ENCODE results near the gene NUP155.
A peak's percentile ranks its signal among the peaks of the same experiment; 100 is the strongest.
"Not testable (repeated sequence)": the region's sequence is repeated elsewhere in the genome, so short reads cannot be mapped to it uniquely, and the experiment has no call there.

The NUP155 gene

GRCh38 chr5:37370864-37371726 lies at the start of gene NUP155:
Gene NUP155, minus strand, starts transcription at chr5:37371106. Its CDS starts 129 bp downstream, at chr5:37370977.
- DNase-seq (ENCODE audit: low read depth in 2 of 2), result peak; percentile 86 to 87

DNA sequence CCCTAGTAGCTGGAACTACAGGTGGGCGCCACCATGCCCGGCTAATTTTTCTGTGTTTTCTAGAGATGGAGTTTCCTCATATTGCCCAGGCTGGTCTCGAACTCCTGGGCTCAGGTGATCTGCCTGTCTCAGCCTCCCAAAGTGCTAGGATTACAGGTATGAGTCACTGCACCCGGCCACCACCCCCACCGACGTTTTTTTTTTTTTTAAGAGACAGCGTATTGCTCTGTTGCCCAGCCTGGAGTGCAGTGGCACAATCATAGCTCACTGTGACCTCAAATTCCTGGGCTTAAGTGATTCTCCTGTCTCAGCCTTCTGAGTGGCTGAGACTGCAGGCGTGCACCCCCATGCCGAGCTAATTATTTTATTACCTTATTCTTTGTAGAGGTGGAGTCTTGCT lies 46.4 kb upstream of the NUP155 start:
- no peak for DNase-seq (ENCODE audit: low read depth in 2 of 2)

GRCh38 chr5:37415456-37415855 lies 44.5 kb upstream of the NUP155 start:
- not testable (repeated sequence) for DNase-seq (ENCODE audit: low read depth in 2 of 2)

GRCh38 chr5:37412515-37412914 lies 41.6 kb upstream of the NUP155 start:
- DNase-seq (ENCODE audit: low read depth in 2 of 2), result no peak

- no peak for DNase-seq (ENCODE audit: low read depth in 2 of 2)
Observed at GRCh38 chr5:37400501-37400900, 29.6 kb upstream of the NUP155 start.

- DNase-seq (ENCODE audit: low read depth in 2 of 2), result no peak
Observed at GRCh38 chr5:37396352-37396751, 25.4 kb upstream of the NUP155 start.

DNA sequence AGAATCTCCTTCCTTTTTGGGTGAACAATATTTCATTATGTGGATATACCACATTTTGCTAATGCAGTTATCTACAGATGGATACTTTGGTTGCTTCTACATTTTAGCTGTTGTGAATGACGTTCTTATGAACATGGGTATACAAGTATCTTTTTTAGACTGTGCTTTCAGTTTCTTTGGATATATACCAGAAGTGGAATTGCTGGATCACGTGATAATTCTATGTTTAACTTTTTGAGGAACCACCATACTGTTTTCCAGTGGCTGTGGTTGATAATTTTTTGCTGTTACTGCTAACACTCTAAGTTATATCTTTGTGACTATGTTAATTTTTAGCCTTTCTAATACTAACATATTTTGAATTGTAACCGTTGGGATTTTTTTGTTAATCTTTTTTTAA lies 20.7 kb upstream of the NUP155 start:
- DNase-seq (ENCODE audit: low read depth in 2 of 2), result no peak

DNA sequence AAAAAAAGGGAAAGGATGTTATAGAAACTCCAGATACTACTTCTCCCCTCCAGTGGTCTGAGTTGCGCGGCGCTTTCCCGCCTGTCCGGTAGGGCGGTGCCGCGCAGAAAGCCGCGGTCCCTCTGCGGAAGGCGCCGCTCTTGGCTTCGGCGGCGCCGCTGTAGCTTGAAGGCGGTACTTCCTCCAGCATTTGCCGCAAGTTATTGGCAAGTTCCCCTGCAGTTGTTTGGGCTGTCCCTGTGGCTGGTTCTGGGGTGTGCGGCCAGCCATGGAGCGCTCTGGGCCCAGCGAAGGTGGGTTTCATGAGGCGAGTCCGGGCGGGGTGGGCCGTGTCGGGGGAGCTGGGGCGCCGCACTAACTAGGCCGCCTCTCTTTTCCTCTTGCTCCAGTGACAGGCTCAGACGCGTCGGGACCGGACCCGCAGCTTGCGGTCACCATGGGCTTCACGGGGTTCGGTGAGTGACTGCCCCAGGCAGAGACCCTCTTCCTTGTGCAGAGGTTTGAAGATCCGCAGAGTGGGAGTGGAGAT lies 8.3 kb upstream of the NUP155 start, which contains the start of gene WDR70:
WDR70 (plus strand) TSS at position 219 of the 529 bp plus-strand sequence; CDS start at position 269, 50 bp downstream.
- DNase-seq (ENCODE audit: low read depth in 2 of 2), result peak; percentile 71 to 75

- DNase-seq (ENCODE audit: low read depth in 2 of 2), result not testable (repeated sequence)
Observed at GRCh38 chr5:37378066-37378465, 7.2 kb upstream of the NUP155 start.

- no peak for DNase-seq (ENCODE audit: low read depth in 2 of 2)
Observed at GRCh38 chr5:37375091-37375490, 4.2 kb upstream of the NUP155 start.

DNA sequence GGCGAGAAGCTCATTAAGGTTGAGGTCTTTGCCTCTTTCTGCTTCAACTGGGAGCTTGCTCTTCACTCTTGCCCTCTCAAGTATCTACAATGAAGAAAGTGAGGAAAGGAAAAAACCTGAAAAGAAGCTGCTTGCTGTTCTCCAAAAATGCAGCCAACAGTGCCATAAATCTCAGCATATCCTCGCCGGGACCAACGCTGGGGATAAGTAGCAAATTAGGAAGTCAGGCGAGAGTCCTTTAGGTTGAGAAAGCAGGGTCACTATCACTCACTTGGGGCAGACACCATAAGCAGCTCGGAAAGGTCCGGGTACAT lies 399 bp downstream of the NUP155 start:
- no peak for DNase-seq (ENCODE audit: low read depth in 2 of 2)

GRCh38 chr5:37355161-37355560 lies 15.7 kb downstream of the NUP155 start:
- no peak for DNase-seq (ENCODE audit: low read depth in 2 of 2)

DNA sequence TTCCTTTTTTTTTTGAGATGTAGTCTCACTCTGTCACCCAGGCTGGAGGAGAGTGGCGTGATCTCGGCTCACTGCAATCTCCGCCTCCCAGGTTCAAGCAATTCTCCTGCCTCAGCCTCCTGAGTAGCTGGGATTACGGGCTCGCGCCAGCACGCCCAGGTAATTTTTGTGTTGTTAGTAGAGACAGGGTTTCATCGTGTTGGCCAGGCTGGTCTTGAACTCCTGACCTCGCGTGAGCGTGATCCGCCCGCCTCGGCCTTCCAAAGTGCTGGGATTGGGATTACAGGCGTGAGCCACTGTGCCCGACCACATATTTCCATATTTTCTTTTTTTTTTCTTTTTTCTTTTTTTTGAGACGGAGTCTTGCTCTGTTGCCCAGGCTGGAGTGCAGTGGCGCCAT lies 28.2 kb downstream of the NUP155 start:
- not testable (repeated sequence) for DNase-seq (ENCODE audit: low read depth in 2 of 2)

- DNase-seq (ENCODE audit: low read depth in 2 of 2), result not testable (repeated sequence)
Observed at GRCh38 chr5:37334754-37335153, 36.2 kb downstream of the NUP155 start.

DNA sequence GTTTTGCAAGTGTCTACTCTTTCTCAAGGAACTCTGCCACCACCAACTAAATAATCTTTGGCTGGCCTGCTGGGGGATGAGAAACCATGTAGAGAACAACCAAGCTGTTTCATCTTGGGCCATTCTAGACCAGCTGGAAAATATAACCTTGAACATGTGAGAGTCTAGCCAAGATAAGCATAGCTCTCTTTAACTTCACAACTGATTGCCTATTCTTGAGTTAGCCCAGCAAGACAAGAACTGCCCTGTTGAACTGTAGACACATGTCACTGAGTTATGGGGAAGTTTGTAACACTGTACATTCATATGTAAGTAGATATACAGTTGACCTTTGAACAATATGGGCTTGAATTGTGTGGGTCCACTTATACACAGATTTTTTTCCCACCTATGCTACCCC lies 44.4 kb downstream of the NUP155 start:
- no peak for DNase-seq (ENCODE audit: low read depth in 2 of 2)

DNA sequence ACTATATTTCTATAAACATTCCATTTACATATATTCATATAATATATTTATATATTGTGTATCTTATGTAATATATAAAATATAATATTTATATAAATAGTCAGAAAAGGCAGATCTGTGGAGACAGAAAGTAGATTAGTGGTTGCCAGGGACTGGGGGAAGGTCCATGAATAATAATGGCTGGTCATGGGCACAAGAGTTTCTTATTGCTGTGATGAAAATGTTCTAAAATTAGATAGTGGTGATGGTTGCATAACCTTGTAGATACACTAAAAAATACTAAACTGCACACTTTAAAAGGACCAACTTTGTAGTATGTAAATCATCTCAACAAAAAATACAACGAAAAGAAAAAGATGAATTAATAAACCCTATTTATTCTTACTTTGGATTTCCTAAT lies 47.3 kb downstream of the NUP155 start:
- no peak for DNase-seq (ENCODE audit: low read depth in 2 of 2)

- DNase-seq (ENCODE audit: low read depth in 2 of 2), result no peak
Observed at GRCh38 chr5:37319037-37319782, 51.7 kb downstream of the NUP155 start.

DNA sequence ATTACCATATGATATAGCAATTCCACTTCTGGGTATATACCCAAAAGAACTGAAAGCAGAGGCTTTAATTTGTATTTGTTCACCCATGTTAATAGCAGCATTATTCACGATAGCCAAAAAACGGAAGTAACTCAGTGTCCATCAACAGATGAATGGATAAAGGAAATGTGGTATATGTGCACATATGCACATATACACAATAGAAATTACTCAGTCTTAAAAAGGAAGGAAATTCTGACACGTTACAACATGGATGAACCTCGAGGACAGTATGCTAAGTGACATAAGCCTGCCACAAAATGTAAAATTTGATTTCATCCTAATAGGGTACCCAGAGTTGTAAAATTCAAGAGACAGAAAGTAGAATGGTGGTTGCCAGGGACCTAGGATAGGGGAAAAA lies 54.9 kb downstream of the NUP155 start:
- no peak for DNase-seq (ENCODE audit: low read depth in 2 of 2)

DNA sequence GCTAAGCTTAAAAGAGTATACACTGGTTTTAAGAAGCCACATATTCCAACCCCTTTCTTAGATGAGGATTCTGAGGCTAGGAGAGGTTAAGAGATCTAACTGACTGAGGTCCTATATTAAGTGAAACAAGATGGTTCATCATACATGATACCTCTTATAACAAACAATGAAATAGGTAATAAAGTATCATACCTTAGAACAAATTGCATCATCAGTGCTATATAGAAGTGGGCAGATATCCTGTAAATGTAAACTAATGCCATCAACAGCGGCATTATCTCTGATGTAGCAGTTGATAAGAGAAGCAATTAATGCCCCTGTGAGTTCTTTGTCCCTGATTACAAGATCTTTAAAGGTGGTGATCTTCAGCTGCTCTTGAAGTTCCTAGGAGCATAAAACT lies 60.5 kb downstream of the NUP155 start:
- DNase-seq (ENCODE audit: low read depth in 2 of 2), result no peak

DNA sequence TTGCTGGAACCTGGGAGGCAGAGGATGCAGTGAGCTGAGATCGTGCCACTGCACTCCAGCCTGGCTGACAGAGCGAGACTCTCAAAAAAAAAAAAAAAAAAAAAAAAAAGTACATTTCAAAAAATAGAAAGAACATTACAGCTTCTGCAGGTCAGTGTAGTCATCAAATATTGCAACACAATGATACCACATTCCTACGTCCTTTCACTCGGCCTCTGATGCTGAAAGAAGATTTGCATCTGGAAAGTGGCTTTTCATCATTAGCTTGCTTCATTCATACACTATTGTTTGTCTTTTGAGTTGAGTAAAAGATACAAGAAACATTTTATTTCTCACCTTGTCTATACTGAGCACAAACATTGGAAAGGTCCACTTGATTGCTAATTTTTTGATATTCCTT lies 62.1 kb downstream of the NUP155 start:
- no peak for DNase-seq (ENCODE audit: low read depth in 2 of 2)

DNA sequence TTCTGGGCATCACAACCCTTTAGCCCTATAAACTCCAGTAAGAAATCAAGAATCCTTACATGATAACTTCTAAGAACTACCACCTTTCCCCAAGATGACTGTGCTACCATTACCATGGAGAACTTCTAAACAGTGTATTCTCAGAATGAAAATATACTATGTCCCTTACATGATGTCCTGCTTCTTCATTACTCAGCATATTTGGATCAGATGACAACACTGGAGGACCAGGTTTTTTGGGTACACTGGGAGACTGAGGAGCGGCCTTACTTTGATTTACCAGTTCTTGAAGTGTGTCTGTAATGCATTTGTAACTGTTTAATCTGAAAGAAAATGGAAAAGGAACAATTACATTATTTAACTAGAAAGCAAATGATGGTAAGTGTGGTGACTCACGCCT lies 66.0 kb downstream of the NUP155 start:
- no peak for DNase-seq (ENCODE audit: low read depth in 2 of 2)

- DNase-seq (ENCODE audit: low read depth in 2 of 2), result not testable (repeated sequence)
Observed at GRCh38 chr5:37296313-37296712, 74.6 kb downstream of the NUP155 start.

Measured in fibroblast of skin of left biceps (primary cell).